Fibroblast of lung (primary cell): ENCODE data around the gene DNAJB6. TPM values are rescaled to one million over a fixed set of nuclear protein-coding genes. Genes with fewer than 3 reads are reported as not detected.

Experiments used
- DNase-seq, 2 donors: peaks; one replicate each; pipeline versions ENCODE4 v3.0.0 to v3.0.0-alpha.2; 2010; ENCODE audit warnings: low read depth in 2 of 2
- H2AFZ ChIP-seq: 2 replicates; pipeline ENCODE4 v1.5.1; 2012; ENCODE audit warnings: low read length, control low read depth, inconsistent platforms
- H3K27ac ChIP-seq: 2 replicates; pipeline ENCODE4 v1.5.1; 2011; ENCODE audit warnings: low read length, control low read depth; ENCODE audit not compliant: insufficient read depth
- H3K27me3 ChIP-seq: 2 replicates; pipeline ENCODE4 v1.5.1; 2011; ENCODE audit warnings: mild to moderate bottlenecking, low read length; ENCODE audit not compliant: control insufficient read depth, insufficient read depth
- H3K36me3 ChIP-seq: 2 replicates; pipeline ENCODE4 v1.5.1; 2011; ENCODE audit warnings: low read length; ENCODE audit not compliant: control insufficient read depth, insufficient read depth
- H3K4me1 ChIP-seq: 2 replicates; pipeline ENCODE4 v1.5.1; 2011; ENCODE audit warnings: low read length; ENCODE audit not compliant: control insufficient read depth, insufficient read depth; ENCODE audit errors: extremely low read depth
- H3K4me2 ChIP-seq: 2 replicates; pipeline ENCODE4 v1.5.1; 2011; ENCODE audit warnings: low read length, control low read depth; ENCODE audit not compliant: insufficient read depth; ENCODE audit errors: extremely low read depth
- H3K4me3 ChIP-seq, 4 experiments: fragments of 200-600 bp in 1 of 4; sonication (generic) in 1 of 4; replicated peaks in 1 of 4; 2 replicates each; pipeline ENCODE4 v1.5.1; 2011 to 2016; ENCODE audit warnings: low read length in 4 of 4, low read depth in 3 of 4, mild to moderate bottlenecking in 3 of 4, control low read depth in 2 of 4, inconsistent platforms in 1 of 4, mixed read lengths in 1 of 4; ENCODE audit not compliant: insufficient read depth in 1 of 4; ENCODE audit errors: control extremely low read depth in 1 of 4
- H3K79me2 ChIP-seq: 2 replicates; pipeline ENCODE4 v1.5.1; 2012; ENCODE audit warnings: mild to moderate bottlenecking, low read length, inconsistent platforms; ENCODE audit not compliant: control insufficient read depth, insufficient read depth
- H3K9ac ChIP-seq: 2 replicates; pipeline ENCODE4 v1.5.1; 2011; ENCODE audit warnings: mild to moderate bottlenecking, low read length, control low read depth; ENCODE audit not compliant: insufficient read depth
- H3K9me3 ChIP-seq: 2 replicates; pipeline ENCODE4 v1.5.1; 2012; ENCODE audit warnings: low read depth, low read length; ENCODE audit not compliant: control insufficient read depth, insufficient read depth
- H4K20me1 ChIP-seq: 2 replicates; pipeline ENCODE4 v1.5.1; 2011; ENCODE audit warnings: low read length; ENCODE audit not compliant: control insufficient read depth, insufficient read depth; ENCODE audit errors: extremely low read depth
- CTCF ChIP-seq, 2 donors: IDR thresholded peaks in 1 of 2; conservative IDR thresholded peaks in 1 of 2; 1 replicate in 1 of 2; 2 replicates in 1 of 2; pipeline ENCODE4 v1.5.1; 2011 to 2012; ENCODE audit warnings: low read length in 2 of 2, control low read depth in 1 of 2, inconsistent platforms in 1 of 2, low read depth in 1 of 2, mild to moderate bottlenecking in 1 of 2
- EZH2 ChIP-seq: IDR thresholded peaks from 2 replicates; pipeline ENCODE4 v1.5.1; 2012; ENCODE audit warnings: low read length, control low read depth, mild to moderate bottlenecking; ENCODE audit errors: missing control alignments
- polyA minus RNA-seq: library from RNA; depleted of rRNA, polyadenylated mRNA; stranded (reverse); fragments of >200 nt; gene quantifications from 2 replicates; pipeline ENCODE4 v1.2.3, GENCODE V29; 2011; ENCODE audit warnings: low replicate concordance
- polyA plus RNA-seq, 2 donors: library from polyadenylated mRNA; depleted of rRNA in 1 of 2; stranded (reverse) in 1 of 2; unstranded in 1 of 2; fragments of >200 nt; gene quantifications; 2 replicates each; pipeline ENCODE4 v1.2.1, GENCODE V29; 2011 to 2012; ENCODE audit warnings: missing spikeins in 1 of 2
- total RNA-seq: library from RNA; depleted of rRNA; stranded (reverse); fragments of >200 nt; gene quantifications from 2 replicates; pipeline ENCODE4 v1.2.1, GENCODE V29; 2014

DNAJB6 gene
- total RNA-seq (84.5 and 86.2 TPM in 2 replicates), polyA plus RNA-seq (98.7 and 117 TPM in 2 replicates), polyA minus RNA-seq (20.5 and 29.9 TPM in 2 replicates)
- polyA plus RNA-seq (2012): 89.2 and 106 TPM in 2 replicates

- Histone ChIP-seq H3K27ac (peak within 1 kb of the TSS; percentile 90), H3K36me3 (no peaks in the 10 kb centered on the region), H3K4me3 (peak within 1 kb of the TSS; percentile 68 to 89 (median 78)), H4K20me1 (peaks cover 3% of the 10 kb centered on the region), H3K4me2 (peak within 1 kb of the TSS; percentile 85), H3K9ac (peak within 1 kb of the TSS; percentile 87), H2AFZ (peak within 1 kb of the TSS; percentile 79), H3K9me3 (no peaks in the 10 kb centered on the region), H3K27me3 (no peaks in the 10 kb centered on the region), H3K79me2 (peaks cover 42% of the 10 kb centered on the region), H3K4me1 (no peaks in the 10 kb centered on the region)
- TF ChIP-seq EZH2 (no peak), CTCF (conservative IDR thresholded peaks at IDR 0.05 in 1 of 2, IDR thresholded peaks at IDR 0.05 in 1 of 2; ENCODE audit: low read depth in 1 of 2, low read length in 2 of 2) (no peak)
- DNase-seq: peak; percentile 87 to 92
These were observed at the start of gene DNAJB6 for GRCh38 chr7:157336383-157337315. Gene DNAJB6, plus strand, starts transcription at chr7:157337004. Its CDS starts 21,569 bp downstream, at chr7:157358573.

GRCh38 chr7:157291404-157292080, 45.3 kb upstream of the DNAJB6 start:
- no peak for DNase-seq
- no peak overlapping the region for H2AFZ ChIP-seq
- no peak overlapping the region for H3K27ac ChIP-seq
- H3K27me3 ChIP-seq: no peaks in the 10 kb centered on the region
- no peaks in the 10 kb centered on the region for H3K79me2 ChIP-seq
- TF ChIP-seq CTCF (conservative IDR thresholded peaks at IDR 0.05 in 1 of 2, IDR thresholded peaks at IDR 0.05 in 1 of 2; ENCODE audit: low read depth in 1 of 2, low read length in 2 of 2): no peak
- no peak for TF ChIP-seq EZH2
- no peaks in the 10 kb centered on the region for H3K4me1 ChIP-seq
- no peak overlapping the region for H3K9ac ChIP-seq
- no peaks in the 10 kb centered on the region for H3K36me3 ChIP-seq
- no peak overlapping the region for H3K4me3 ChIP-seq
- H4K20me1 ChIP-seq: no peaks in the 10 kb centered on the region
- no peaks in the 10 kb centered on the region for H3K9me3 ChIP-seq
- H3K4me2 ChIP-seq: no peak overlapping the region

- no peak for DNase-seq
- no peaks in the 10 kb centered on the region for H4K20me1 ChIP-seq
- H3K36me3 ChIP-seq: no peaks in the 10 kb centered on the region
- no peak overlapping the region for H2AFZ ChIP-seq
- no peaks in the 10 kb centered on the region for H3K4me1 ChIP-seq
- no peak overlapping the region for H3K9ac ChIP-seq
- no peaks in the 10 kb centered on the region for H3K27me3 ChIP-seq
- no peaks in the 10 kb centered on the region for H3K79me2 ChIP-seq
- TF ChIP-seq EZH2: no peak
- no peak for TF ChIP-seq CTCF (conservative IDR thresholded peaks at IDR 0.05 in 1 of 2, IDR thresholded peaks at IDR 0.05 in 1 of 2; ENCODE audit: low read depth in 1 of 2, low read length in 2 of 2)
- H3K9me3 ChIP-seq: no peaks in the 10 kb centered on the region
- no peak overlapping the region for H3K4me2 ChIP-seq
- H3K4me3 ChIP-seq: no peak overlapping the region
- H3K27ac ChIP-seq: no peak overlapping the region
These were observed 44.5 kb upstream of the DNAJB6 start for GRCh38 chr7:157292258-157292657.
